ENCODE results near the gene RND2. TPM values are rescaled to one million over a fixed set of nuclear protein-coding genes. Genes with fewer than 3 reads are reported as not detected.
"Not testable (repeated sequence)": the region's sequence is repeated elsewhere in the genome, so short reads cannot be mapped to it uniquely, and the experiment has no call there.

The RND2 gene
- total RNA-seq (2021) (5.5 and 6.7 TPM in 2 replicates), Bru-seq, nascent RNA (percentile 41 among the genes with signal in this experiment), BruChase-seq, experiment 1, labeled RNA remaining after a 2-hour chase (percentile 47 among the genes with signal in this experiment), BruChase-seq, experiment 2, labeled RNA remaining after a 6-hour chase (percentile 58 among the genes with signal in this experiment)
- long read RNA-seq, full-length matches to known transcripts: 6 of 15 reads
- long read RNA-seq, partial matches to known transcripts: 2 of 15 reads
- long read RNA-seq, other reads (novel, unspliced or antisense): 7 of 15 reads

- intact Hi-C loops (cut with micrococcal nuclease; ENCODE audit: unreplicated experiment): loop anchor here (10.0 kb wide), 1 partner anchor 100 kb away; the partner anchor contains the start of gene BRCA1
- TF ChIP-seq EZH2 (IDR thresholded peaks at IDR 0.05; ENCODE audit: borderline replicate concordance, low read depth, low read length, poor library complexity, severe bottlenecking) (no peak), CTCF (conservative IDR thresholded peaks at IDR 0.05; ENCODE audit: low read depth, low read length) (peak; percentile 62)
- Histone ChIP-seq H3K9me3 (ENCODE audit: low read depth, low read length, poor library complexity, severe bottlenecking) (no peaks in the 10 kb centered on the region), H3K36me3 (ENCODE audit: insufficient read depth, low read length, poor library complexity, severe bottlenecking) (no peaks in the 10 kb centered on the region), H3K27me3 (replicated peaks; ENCODE audit: insufficient read depth, low read depth, low read length, poor library complexity) (no peaks in the 10 kb centered on the region), H3K27ac (ENCODE audit: low read depth, low read length, poor library complexity, severe bottlenecking) (peak within 1 kb of the TSS; percentile 77), H3K4me3 (ENCODE audit: low read depth, low read length, poor library complexity, severe bottlenecking) (peak within 1 kb of the TSS; percentile 55), H3K4me1 (ENCODE audit: insufficient read depth, low read length, poor library complexity, severe bottlenecking) (no peaks in the 10 kb centered on the region)
- CTCF ChIA-PET: interaction anchor here (0.5 to 1.2 kb wide), 5 partner anchors 9 to 291 kb away, joined by 3 to 7 read pairs (median 3); partner anchors contain the start of gene RPL27
- DNase-seq (ENCODE audit: low spot score): peak; percentile 94
- POLR2A ChIA-PET (ENCODE audit: low non-redundant PET): interaction anchor here (0.6 to 0.9 kb wide), 2 partner anchors 19 to 27 kb away, joined by 3 to 6 read pairs; partner anchors contain the start of gene RPL27
- no TSS peak for BruUV-seq (replicated peaks)
Observed at GRCh38 chr17:43024407-43025289, at the start of gene RND2. Gene RND2, plus strand, starts transcription at chr17:43025231. Its CDS starts 117 bp downstream, at chr17:43025348.

GRCh38 chr17:42975265-42975664 lies 49.8 kb upstream of the RND2 start:
- ChIA-PET POLR2A (ENCODE audit: low non-redundant PET) (no interaction called here), CTCF (no interaction called here)
- H3K4me3 ChIP-seq (ENCODE audit: low read depth, low read length, poor library complexity, severe bottlenecking): no peak overlapping the region
- H3K36me3 ChIP-seq (ENCODE audit: insufficient read depth, low read length, poor library complexity, severe bottlenecking): no peaks in the 10 kb centered on the region
- H3K9me3 ChIP-seq (ENCODE audit: low read depth, low read length, poor library complexity, severe bottlenecking): no peaks in the 10 kb centered on the region
- no peaks in the 10 kb centered on the region for H3K4me1 ChIP-seq (ENCODE audit: insufficient read depth, low read length, poor library complexity, severe bottlenecking)
- H3K27me3 ChIP-seq (replicated peaks; ENCODE audit: insufficient read depth, low read depth, low read length, poor library complexity): no peaks in the 10 kb centered on the region
- TF ChIP-seq EZH2 (IDR thresholded peaks at IDR 0.05; ENCODE audit: borderline replicate concordance, low read depth, low read length, poor library complexity, severe bottlenecking) (no peak), CTCF (conservative IDR thresholded peaks at IDR 0.05; ENCODE audit: low read depth, low read length) (no peak)
- no TSS peak for BruUV-seq (replicated peaks)
- intact Hi-C loops (cut with micrococcal nuclease; ENCODE audit: unreplicated experiment): no loop called here
- DNase-seq (ENCODE audit: low spot score): no peak
- H3K27ac ChIP-seq (ENCODE audit: low read depth, low read length, poor library complexity, severe bottlenecking): no peak overlapping the region

GRCh38 chr17:42975701-42976100 lies 49.3 kb upstream of the RND2 start:
- H3K4me3 ChIP-seq (ENCODE audit: low read depth, low read length, poor library complexity, severe bottlenecking); intact Hi-C loops (cut with micrococcal nuclease; ENCODE audit: unreplicated experiment); H3K9me3 ChIP-seq (ENCODE audit: low read depth, low read length, poor library complexity, severe bottlenecking); H3K36me3 ChIP-seq (ENCODE audit: insufficient read depth, low read length, poor library complexity, severe bottlenecking); POLR2A ChIA-PET (ENCODE audit: low non-redundant PET); H3K27ac ChIP-seq (ENCODE audit: low read depth, low read length, poor library complexity, severe bottlenecking); BruUV-seq (replicated peaks); H3K4me1 ChIP-seq (ENCODE audit: insufficient read depth, low read length, poor library complexity, severe bottlenecking); DNase-seq (ENCODE audit: low spot score); H3K27me3 ChIP-seq (replicated peaks; ENCODE audit: insufficient read depth, low read depth, low read length, poor library complexity); CTCF ChIA-PET: not testable (repeated sequence)
